Esophagus (tissue), 2 donors: ENCODE data around the gene CHST11. TPM values are rescaled to one million over a fixed set of nuclear protein-coding genes. Genes with fewer than 3 reads are reported as not detected.

Experiments
- H3K27ac ChIP-seq, 2 donors: one replicate each; pipeline ENCODE4 v1.5.1; 2013; ENCODE audit warnings: low read depth in 2 of 2, mild to moderate bottlenecking in 2 of 2, inconsistent platforms in 1 of 2, low read length in 1 of 2, moderate library complexity in 1 of 2
- H3K27me3 ChIP-seq, 2 donors: one replicate each; pipeline ENCODE4 v1.6.1; 2013; ENCODE audit warnings: low read length in 2 of 2, control low read depth in 1 of 2, mild to moderate bottlenecking in 1 of 2; ENCODE audit not compliant: insufficient read depth in 2 of 2, control insufficient read depth in 1 of 2
- H3K36me3 ChIP-seq, 2 donors: one replicate each; pipeline ENCODE4 v1.6.1; 2013; ENCODE audit warnings: low read length in 1 of 2; ENCODE audit not compliant: control insufficient read depth in 2 of 2, insufficient read depth in 2 of 2
- H3K4me1 ChIP-seq, 2 donors: one replicate each; pipeline ENCODE4 v1.6.1; 2013; ENCODE audit warnings: low read length in 1 of 2; ENCODE audit not compliant: control insufficient read depth in 2 of 2, insufficient read depth in 2 of 2
- H3K4me3 ChIP-seq, 2 donors: one replicate each; pipeline ENCODE4 v1.5.1; 2013; ENCODE audit warnings: low read length in 2 of 2, mild to moderate bottlenecking in 2 of 2, low read depth in 1 of 2, moderate library complexity in 1 of 2
- H3K9me3 ChIP-seq, 2 donors: one replicate each; pipeline ENCODE4 v1.6.1; 2013; ENCODE audit warnings: mild to moderate bottlenecking in 2 of 2, low read depth in 1 of 2, low read length in 1 of 2, moderate library complexity in 1 of 2; ENCODE audit not compliant: control insufficient read depth in 2 of 2, insufficient read depth in 1 of 2
- WGBS, 2 donors: extraction: QIAGEN DNeasy Blood & Tissue Kit; methylation state at CpG; one replicate each; pipeline ENCODE4 v1.1.7; 2013; 5-methylcytosine and 5-hydroxymethylcytosine counted together
- polyA plus RNA-seq, 2 donors: library from polyadenylated mRNA; stranded (reverse); fragments of 200-250 nt; gene quantifications; one replicate each; pipeline ENCODE4 v1.2.3, GENCODE V29; 2013
- donor health status: healthy with polysubstance abuse.
- donor health status: Bipolar disorder and iron deficiency.

CHST11 gene
- polyA plus RNA-seq, 2 donors, result 0.53 to 1.4 TPM

- Histone ChIP-seq H3K4me3 (no peak overlapping the region), H3K9me3 (no peaks in the 10 kb centered on the region), H3K4me1 (no peaks in the 10 kb centered on the region), H3K27ac (no peak overlapping the region), H3K27me3 (no peaks in the 10 kb centered on the region), H3K36me3 (peaks cover 0 to 2% of the 10 kb centered on the region in 2 donors)
- WGBS, 2 donors, result 85 to 89% methylated on average over 12 of the region's 12 CpGs
Observed at GRCh38 chr12:104653730-104654664, 197.2 kb downstream of the CHST11 start.

DNA sequence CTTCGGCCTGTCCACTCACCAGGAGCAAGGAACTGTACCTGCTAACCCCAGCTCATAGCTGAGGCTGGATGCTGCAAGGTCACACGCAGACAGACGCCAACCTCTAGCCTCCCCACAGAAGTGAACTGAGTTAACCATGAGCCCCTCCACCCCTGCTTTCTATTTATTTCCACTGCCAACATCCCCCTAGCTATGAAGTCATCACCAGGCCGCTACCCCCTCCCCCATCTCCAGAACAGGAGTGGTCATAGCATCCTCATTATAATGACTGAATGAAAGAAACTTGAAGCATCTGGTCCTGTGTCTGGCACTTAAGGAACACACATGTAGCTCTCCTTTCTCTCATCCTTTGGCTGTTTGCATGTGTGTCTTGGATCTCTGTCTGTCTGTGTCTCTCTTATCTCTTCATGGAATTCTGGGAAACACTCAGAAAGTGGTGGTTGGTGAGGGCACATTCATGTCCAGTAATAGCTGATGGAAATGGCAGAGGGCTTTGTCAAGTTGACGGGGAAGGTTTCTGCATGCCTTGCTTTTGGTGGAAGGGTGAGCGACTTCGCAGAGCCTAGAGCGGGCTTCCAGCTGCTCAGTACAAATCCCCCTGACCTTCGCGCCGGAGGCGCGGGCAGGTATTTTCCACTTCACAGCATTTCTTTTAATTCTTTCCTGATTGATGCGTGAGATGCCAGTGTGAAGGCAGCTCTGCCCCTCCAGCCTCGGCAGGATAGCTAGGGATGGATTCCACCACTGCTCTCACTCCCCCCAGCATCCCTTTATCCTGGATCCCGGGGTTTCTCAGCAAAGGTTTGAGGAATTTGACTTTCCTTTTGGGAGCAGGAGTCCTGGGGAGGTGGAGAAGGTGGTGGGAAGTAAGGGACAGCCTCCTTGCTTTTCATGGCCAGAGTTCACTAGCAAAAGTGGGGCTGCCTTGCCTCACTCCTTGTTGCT, 198.2 kb downstream of the CHST11 start:
- H3K36me3 ChIP-seq, result peaks cover 0 to 2% of the 10 kb centered on the region in 2 donors
- no peak overlapping the region for H3K4me3 ChIP-seq
- 87 to 92% methylated on average over 16 of the region's 16 CpGs for WGBS, 2 donors
- no peaks in the 10 kb centered on the region for H3K9me3 ChIP-seq
- no peak overlapping the region for H3K27ac ChIP-seq
- H3K4me1 ChIP-seq, result no peaks in the 10 kb centered on the region
- no peaks in the 10 kb centered on the region for H3K27me3 ChIP-seq

- 94 to 95% methylated on average over 10 of the region's 10 CpGs for WGBS, 2 donors
- H3K27ac ChIP-seq, result no peak overlapping the region
Observed at GRCh38 chr12:104656383-104656782, 199.6 kb downstream of the CHST11 start.

GRCh38 chr12:104656921-104657320, 200.2 kb downstream of the CHST11 start:
- H3K27ac ChIP-seq, result no peak overlapping the region
- no peaks in the 10 kb centered on the region for H3K9me3 ChIP-seq
- no peak overlapping the region for H3K4me3 ChIP-seq
- peaks cover 0 to 2% of the 10 kb centered on the region in 2 donors for H3K4me1 ChIP-seq
- WGBS, 2 donors, result 57 to 61% methylated on average over 5 of the region's 5 CpGs
- H3K36me3 ChIP-seq, result peaks cover 0 to 2% of the 10 kb centered on the region in 2 donors
- no peaks in the 10 kb centered on the region for H3K27me3 ChIP-seq

More at GRCh38 chr12:104656383-104656782, 199.6 kb downstream of the CHST11 start:
- Histone ChIP-seq H3K4me3 (no peak overlapping the region), H3K36me3 (peaks cover 0 to 2% of the 10 kb centered on the region in 2 donors), H3K27me3 (no peaks in the 10 kb centered on the region), H3K9me3 (no peaks in the 10 kb centered on the region), H3K4me1 (peaks cover 0 to 2% of the 10 kb centered on the region in 2 donors)

DNA sequence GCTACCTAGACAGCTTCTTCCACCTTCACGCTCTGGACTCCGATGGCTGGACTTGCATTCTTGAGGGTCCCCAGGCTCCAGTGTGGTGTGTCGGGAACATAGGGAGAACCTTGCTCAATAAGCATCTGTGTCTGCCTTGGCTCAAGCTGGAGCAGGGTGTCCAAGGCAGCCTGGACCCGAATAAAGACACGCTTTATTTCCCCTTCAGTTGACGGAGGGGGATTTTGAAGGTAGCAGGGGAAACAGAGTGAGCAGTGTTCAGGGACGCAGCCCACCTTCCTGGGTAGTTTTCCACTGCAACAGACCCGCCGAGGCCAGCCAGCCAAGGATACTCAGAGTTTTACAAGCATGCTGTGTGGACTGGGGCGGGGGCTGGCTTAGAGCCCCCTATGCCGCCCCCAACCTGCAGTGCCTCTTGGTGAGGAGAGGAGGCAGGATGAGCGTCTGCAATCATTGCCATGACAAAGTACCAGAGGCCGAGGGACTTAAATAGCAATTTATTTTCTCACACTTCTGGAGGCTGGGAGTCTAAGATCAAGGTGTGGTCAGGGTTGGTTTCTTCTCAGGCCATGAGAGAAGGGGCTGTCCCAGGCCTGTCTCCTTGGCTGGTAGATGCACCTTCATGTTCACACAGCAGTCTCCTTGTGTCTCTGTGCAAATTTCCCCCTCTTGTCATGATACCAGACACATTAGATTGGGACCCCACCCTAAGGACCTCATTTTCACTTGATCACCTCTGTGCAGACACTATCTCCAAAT, 201.2 kb downstream of the CHST11 start:
- no peaks in the 10 kb centered on the region for H3K27me3 ChIP-seq
- no peaks in the 10 kb centered on the region for H3K9me3 ChIP-seq
- H3K4me3 ChIP-seq, result no peak overlapping the region
- 86 to 93% methylated on average over 13 of the region's 13 CpGs for WGBS, 2 donors
- peaks cover 0 to 2% of the 10 kb centered on the region in 2 donors for H3K36me3 ChIP-seq
- H3K27ac ChIP-seq, result no peak overlapping the region
- H3K4me1 ChIP-seq, result peaks cover 0 to 2% of the 10 kb centered on the region in 2 donors

DNA sequence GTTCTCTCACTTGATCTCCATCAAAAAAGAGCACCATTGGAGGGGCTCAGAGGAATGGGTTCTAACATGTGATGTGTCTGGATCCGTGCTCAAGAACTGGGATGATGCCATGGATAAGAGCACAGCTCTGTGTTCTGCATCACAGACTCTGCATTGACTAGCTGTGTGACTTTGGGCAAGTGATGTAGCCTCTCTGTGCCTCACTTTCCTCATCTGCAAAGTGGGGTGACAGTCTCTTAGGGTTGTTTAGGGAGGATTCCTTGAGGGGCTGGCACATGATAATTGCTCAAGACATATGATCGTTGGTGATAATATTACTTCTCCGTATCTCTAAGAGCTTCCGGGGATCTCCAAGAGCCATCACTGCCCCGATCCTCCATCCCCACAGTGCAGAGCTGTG, 202.3 kb downstream of the CHST11 start:
- 95 to 96% methylated on average over 5 of the region's 5 CpGs for WGBS, 2 donors
- H3K27me3 ChIP-seq, result no peaks in the 10 kb centered on the region

GRCh38 chr12:104662203-104662602, 205.5 kb downstream of the CHST11 start:
- Histone ChIP-seq H3K27me3 (no peaks in the 10 kb centered on the region), H3K4me1 (peaks cover 0 to 2% of the 10 kb centered on the region in 2 donors)

More for the DNA sequence above, 202.3 kb downstream of the CHST11 start:
- Histone ChIP-seq H3K4me3 (no peak overlapping the region), H3K27ac (no peak overlapping the region), H3K4me1 (peaks cover 0 to 2% of the 10 kb centered on the region in 2 donors), H3K36me3 (peaks cover 0 to 2% of the 10 kb centered on the region in 2 donors), H3K9me3 (no peaks in the 10 kb centered on the region)

DNA sequence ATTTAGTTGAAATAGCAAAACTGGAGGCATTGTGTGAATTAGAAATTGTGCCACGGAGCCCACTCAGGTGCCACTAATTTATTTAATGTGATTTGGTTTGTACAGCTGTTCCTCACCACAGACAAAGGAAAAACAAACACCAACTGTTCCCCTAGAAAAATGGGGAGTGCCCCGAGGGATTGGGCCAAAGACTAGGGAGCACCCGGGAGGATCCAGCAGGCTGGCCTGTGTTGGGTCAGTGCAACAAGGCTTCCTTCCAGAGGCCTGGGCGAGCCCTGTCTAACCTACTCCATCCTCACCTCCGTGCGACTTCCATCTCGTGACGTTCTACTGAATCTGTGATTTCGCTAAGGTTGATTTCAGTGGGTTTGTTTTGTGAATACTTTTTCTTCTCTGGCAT, 206.2 kb downstream of the CHST11 start:
- Histone ChIP-seq H3K27ac (no peak overlapping the region), H3K27me3 (no peaks in the 10 kb centered on the region), H3K9me3 (no peaks in the 10 kb centered on the region), H3K36me3 (no peaks in the 10 kb centered on the region), H3K4me1 (peaks cover 0 to 2% of the 10 kb centered on the region in 2 donors), H3K4me3 (no peak overlapping the region)
- 86 to 87% methylated on average over 9 of the region's 9 CpGs for WGBS, 2 donors

More at GRCh38 chr12:104662203-104662602, 205.5 kb downstream of the CHST11 start:
- Histone ChIP-seq H3K36me3 (no peaks in the 10 kb centered on the region), H3K4me3 (no peak overlapping the region), H3K27ac (no peak overlapping the region), H3K9me3 (no peaks in the 10 kb centered on the region)
- 51 to 73% methylated on average over 6 of the region's 6 CpGs for WGBS, 2 donors

DNA sequence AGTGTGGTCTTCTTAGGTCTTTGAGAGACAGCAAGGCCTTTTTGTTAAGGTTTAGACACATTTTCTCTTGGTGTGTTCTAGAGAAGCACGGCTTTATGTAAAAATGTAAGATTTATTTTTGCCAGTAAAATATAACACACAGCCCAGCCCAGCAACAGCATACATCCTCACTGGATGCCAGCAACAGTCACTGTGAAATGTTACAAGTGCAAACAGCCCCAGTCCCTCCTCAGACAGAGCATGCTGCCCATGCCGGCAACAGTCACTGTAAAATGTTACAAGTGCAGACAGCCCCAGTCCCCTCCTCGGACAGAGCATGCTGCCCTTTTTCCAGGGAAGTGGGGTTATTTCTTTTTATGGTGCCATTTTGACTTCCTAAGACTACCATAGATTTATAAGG, 207.6 kb downstream of the CHST11 start:
- Histone ChIP-seq H3K4me3 (no peak overlapping the region), H3K27ac (no peak overlapping the region), H3K4me1 (peaks cover 3 to 6% of the 10 kb centered on the region in 2 donors), H3K36me3 (no peaks in the 10 kb centered on the region), H3K9me3 (no peaks in the 10 kb centered on the region), H3K27me3 (no peaks in the 10 kb centered on the region)
- 65 to 69% methylated on average over 3 of the region's 3 CpGs for WGBS, 2 donors
